Measurements from ENCODE around the gene PSMF1.

- TF ChIP-seq CTCF (conservative IDR thresholded peaks at IDR 0.05; ENCODE audit: low read depth in 2 of 2) = no peak
- TF ChIP-seq NANOG (IDR thresholded peaks at IDR 0.05; ENCODE audit: borderline replicate concordance) = no peak
- TF ChIP-seq POLR2AphosphoS5 (IDR thresholded peaks at IDR 0.05; ENCODE audit: low read depth) = no peak
Measured at GRCh38 chr20:1166948-1167720, 48.7 kb downstream of the PSMF1 start.
